GM06990 (cell line): Measurements from ENCODE around the gene SCGB3A2.

Source experiments
- DNase-seq: peaks from one replicate; pipeline ENCODE4 v3.0.0-alpha.2; 2011; ENCODE audit not compliant: insufficient read length; ENCODE audit errors: extremely low read depth
- H3K27me3 ChIP-seq: replicated peaks from 2 replicates; pipeline ENCODE4 v1.6.0; 2011; ENCODE audit warnings: low read length; ENCODE audit not compliant: control insufficient read depth, insufficient read depth
- H3K36me3 ChIP-seq: 2 replicates; pipeline ENCODE4 v1.5.1; 2011; ENCODE audit warnings: low read length; ENCODE audit not compliant: control insufficient read depth, insufficient read depth
- H3K4me3 ChIP-seq: replicated peaks from 2 replicates; pipeline ENCODE4 v1.5.1; 2011; ENCODE audit warnings: low read depth, mild to moderate bottlenecking, control low read depth, low read length
- TF ChIP-seq, protein P1 (sequence below): IDR thresholded peaks from 2 replicates; pipeline ENCODE4 v1.5.1; 2011; ENCODE audit warnings: low read length, control low read depth, mild to moderate bottlenecking, inconsistent platforms; ENCODE audit not compliant: insufficient read depth, poor library complexity, severe bottlenecking

Gene SCGB3A2

GRCh38 chr5:147852365-147852764, 26.1 kb upstream of the SCGB3A2 start:
- H3K36me3 ChIP-seq: no peaks in the 10 kb centered on the region
- H3K27me3 ChIP-seq: no peaks in the 10 kb centered on the region
- no peak for DNase-seq
- TF ChIP-seq, protein P1, sequence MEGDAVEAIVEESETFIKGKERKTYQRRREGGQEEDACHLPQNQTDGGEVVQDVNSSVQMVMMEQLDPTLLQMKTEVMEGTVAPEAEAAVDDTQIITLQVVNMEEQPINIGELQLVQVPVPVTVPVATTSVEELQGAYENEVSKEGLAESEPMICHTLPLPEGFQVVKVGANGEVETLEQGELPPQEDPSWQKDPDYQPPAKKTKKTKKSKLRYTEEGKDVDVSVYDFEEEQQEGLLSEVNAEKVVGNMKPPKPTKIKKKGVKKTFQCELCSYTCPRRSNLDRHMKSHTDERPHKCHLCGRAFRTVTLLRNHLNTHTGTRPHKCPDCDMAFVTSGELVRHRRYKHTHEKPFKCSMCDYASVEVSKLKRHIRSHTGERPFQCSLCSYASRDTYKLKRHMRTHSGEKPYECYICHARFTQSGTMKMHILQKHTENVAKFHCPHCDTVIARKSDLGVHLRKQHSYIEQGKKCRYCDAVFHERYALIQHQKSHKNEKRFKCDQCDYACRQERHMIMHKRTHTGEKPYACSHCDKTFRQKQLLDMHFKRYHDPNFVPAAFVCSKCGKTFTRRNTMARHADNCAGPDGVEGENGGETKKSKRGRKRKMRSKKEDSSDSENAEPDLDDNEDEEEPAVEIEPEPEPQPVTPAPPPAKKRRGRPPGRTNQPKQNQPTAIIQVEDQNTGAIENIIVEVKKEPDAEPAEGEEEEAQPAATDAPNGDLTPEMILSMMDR: no peak
- H3K4me3 ChIP-seq: no peak overlapping the region

- Histone ChIP-seq H3K36me3 (no peaks in the 10 kb centered on the region), H3K27me3 (no peaks in the 10 kb centered on the region), H3K4me3 (no peak overlapping the region)
- TF ChIP-seq, protein P1: no peak
- no peak for DNase-seq
These were observed 25.0 kb upstream of the SCGB3A2 start for GRCh38 chr5:147853372-147853987.

- Histone ChIP-seq H3K27me3 (no peaks in the 10 kb centered on the region), H3K4me3 (no peak overlapping the region), H3K36me3 (no peaks in the 10 kb centered on the region)
- TF ChIP-seq, protein P1: no peak
- DNase-seq: no peak
These were observed 24.2 kb upstream of the SCGB3A2 start for GRCh38 chr5:147854331-147854730.

- DNase-seq: no peak
- Histone ChIP-seq H3K36me3 (no peaks in the 10 kb centered on the region), H3K27me3 (no peaks in the 10 kb centered on the region), H3K4me3 (no peak overlapping the region)
- TF ChIP-seq, protein P1: no peak
These were observed 23.4 kb upstream of the SCGB3A2 start for GRCh38 chr5:147854894-147855773.

DNA sequence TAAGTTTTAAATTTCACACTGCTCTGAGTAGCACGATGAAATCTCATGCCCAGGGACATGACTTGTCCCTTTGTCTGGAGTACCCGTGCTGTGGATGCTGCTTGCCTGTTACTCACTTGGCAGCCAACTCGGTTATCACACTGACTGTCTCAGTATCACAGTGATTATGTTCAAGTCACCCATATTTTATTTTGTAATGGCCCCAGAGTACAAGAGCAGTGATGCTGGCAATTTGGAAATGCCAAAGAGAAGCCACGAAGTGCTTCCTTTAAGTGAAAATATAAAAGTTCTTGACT, 22.8 kb upstream of the SCGB3A2 start:
- Histone ChIP-seq H3K4me3 (no peak overlapping the region), H3K27me3 (no peaks in the 10 kb centered on the region), H3K36me3 (no peaks in the 10 kb centered on the region)
- DNase-seq: no peak
- TF ChIP-seq, protein P1: no peak
